Activated CD4-positive, alpha-beta T cell treated with anti-CD3 and anti-CD28 coated beads, Interleukin-2, amount 50 U/mL, for 48 hours (primary cell): ENCODE measurements around the gene TCEAL7.
A peak's percentile ranks its signal among the peaks of the same experiment; 100 is the strongest.

Source experiments
- DNase-seq, 2 experiments: peaks; one replicate each; pipeline ENCODE4 v3.0.0-alpha.2; 2020

The TCEAL7 gene

DNA sequence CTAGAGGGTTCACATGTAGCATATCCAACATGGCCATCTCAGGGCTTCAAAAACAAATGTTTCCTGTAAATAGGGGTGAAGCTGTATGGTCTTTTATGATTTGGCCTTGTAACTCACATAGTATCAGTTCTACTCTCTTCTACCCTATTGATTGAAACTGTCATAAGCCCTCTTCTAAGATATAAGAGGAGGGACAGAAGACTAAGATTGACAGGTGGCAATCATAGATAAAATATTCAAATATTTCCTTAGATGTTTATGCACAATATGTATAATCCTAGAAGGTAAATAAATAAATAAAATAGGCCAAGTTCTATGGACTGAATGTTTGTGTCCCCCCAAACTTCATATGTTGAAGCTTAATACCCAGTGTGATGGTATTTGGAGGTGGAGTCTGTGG lies 39.4 kb downstream of the TCEAL7 start:
- DNase-seq: no peak

DNA sequence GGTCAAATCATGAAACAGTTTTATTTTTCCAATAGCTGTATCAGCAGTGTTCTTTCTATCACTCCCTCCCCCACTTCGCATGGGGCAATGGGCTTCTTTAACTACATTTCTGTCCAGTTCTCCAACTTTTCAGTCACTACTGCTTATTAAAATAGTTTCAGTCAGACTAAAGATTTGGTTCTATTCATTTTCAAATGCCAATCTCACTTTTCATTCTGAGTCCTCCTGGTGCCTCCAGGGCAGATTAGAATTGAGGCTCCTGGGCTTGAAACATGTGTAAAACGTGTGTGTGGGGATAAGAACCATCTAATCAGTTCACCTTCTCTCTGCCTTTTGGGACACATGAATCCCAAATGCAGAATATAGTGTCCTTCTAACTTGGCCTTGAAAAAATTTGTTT lies 42.8 kb downstream of the TCEAL7 start:
- DNase-seq: no peak

DNA sequence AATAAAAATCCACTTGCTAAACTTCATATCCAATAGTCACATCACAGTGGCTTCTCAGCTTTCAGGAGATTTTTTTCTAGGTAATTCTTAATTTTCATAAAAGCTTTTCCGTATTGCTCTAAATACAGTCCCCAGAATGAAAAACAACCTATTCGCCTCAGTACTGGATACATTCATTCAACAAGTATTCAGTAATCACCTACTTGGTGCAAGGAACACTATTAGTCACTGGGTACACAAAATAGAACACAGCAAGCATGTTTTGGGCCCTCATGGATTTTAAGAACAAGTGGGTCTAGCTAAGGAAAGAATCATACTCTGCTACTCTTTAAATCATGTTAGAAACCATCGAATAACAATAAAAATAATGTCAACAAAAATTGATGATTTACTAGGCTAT lies 43.5 kb downstream of the TCEAL7 start:
- no peak for DNase-seq

DNA sequence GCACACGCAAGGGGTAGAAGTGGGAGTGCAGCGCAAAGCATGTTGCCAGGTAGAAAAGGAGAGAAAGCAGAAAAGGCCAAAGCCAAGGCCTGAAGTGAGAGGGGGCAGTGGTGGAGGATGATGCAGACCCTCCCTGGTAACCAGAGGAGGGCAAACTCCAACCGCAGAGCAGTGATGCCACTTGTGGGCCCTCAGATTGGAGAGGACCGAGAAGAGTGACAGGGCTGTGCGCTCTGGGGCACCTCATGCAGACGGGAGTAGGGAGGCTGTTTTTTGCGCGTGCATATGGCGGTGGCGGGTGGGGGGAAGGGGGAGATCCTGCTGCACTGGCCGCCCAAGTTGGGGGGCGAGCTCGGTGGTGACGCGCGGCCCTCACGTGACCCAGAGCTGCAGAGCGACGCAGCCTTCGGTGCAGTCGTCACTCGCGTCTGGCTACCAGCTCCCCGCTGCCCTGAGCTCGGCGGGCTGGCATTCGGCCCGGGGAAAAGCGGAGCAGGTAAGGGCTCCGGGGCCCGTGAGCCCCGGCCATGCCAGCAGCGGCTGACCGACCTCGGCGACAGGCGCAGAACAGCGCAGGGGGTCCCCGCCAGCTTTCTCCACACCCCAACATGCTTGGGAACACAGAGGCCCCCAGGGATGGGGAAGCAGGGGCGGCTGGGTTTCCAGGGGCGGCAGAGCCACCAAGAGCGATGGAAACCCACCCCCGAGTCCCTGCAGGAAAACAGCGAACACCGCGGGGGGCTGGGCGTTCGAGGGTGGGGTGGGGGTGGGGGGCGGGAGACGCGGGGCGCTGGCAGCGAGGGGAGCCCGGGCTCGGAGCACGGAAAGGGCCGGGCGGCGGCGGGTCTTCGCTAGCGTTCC lies 46.3 kb downstream of the TCEAL7 start, which contains the start of gene BEX3:
BEX3 (plus strand) TSS at position 421 of the 861 bp plus-strand sequence. CDS start 984 bp downstream, outside the sequence.
- DNase-seq: peak; percentile 37

GRCh38 chrX:103376979-103377324 lies 46.9 kb downstream of the TCEAL7 start:
- DNase-seq: no peak

GRCh38 chrX:103378990-103379389 lies 49.0 kb downstream of the TCEAL7 start:
- DNase-seq: no peak
